Mesendoderm (in vitro differentiated cells): Measurements from ENCODE around the gene INPP5B. TPM values are rescaled to one million over a fixed set of nuclear protein-coding genes. Genes with fewer than 3 reads are reported as not detected.

Experiments
- DNase-seq: peaks from one replicate; pipeline ENCODE4 v3.0.0; 2013
- H2AK5ac ChIP-seq: 2 replicates; pipeline ENCODE4 v1.6.1; 2013; ENCODE audit warnings: low read length, inconsistent platforms
- H2BK120ac ChIP-seq: 2 replicates; pipeline ENCODE4 v1.6.1; 2013; ENCODE audit warnings: low read depth, mild to moderate bottlenecking, low read length, moderate library complexity, mixed read lengths
- H2BK15ac ChIP-seq: replicated peaks from 2 replicates; pipeline ENCODE4 v1.6.1; 2013; ENCODE audit warnings: low read depth, mild to moderate bottlenecking, moderate library complexity
- H2BK5ac ChIP-seq: 2 replicates; pipeline ENCODE4 v1.6.1; 2013; ENCODE audit warnings: low read length, inconsistent platforms
- H3K18ac ChIP-seq: 2 replicates; pipeline ENCODE4 v1.6.1; 2013; ENCODE audit warnings: mild to moderate bottlenecking, low read length, mixed read lengths
- H3K23ac ChIP-seq: one replicate; pipeline ENCODE4 v1.6.1; 2013; ENCODE audit warnings: low read length
- H3K27ac ChIP-seq: 2 replicates; pipeline ENCODE4 v1.5.1; 2013; ENCODE audit warnings: low read depth, mild to moderate bottlenecking, inconsistent platforms, low read length, moderate library complexity
- H3K27me3 ChIP-seq: 2 replicates; pipeline ENCODE4 v1.6.1; 2013; ENCODE audit warnings: low read length, control low read depth, mild to moderate bottlenecking, inconsistent platforms; ENCODE audit not compliant: insufficient read depth, poor library complexity
- H3K36me3 ChIP-seq: 2 replicates; pipeline ENCODE4 v1.6.1; 2013; ENCODE audit warnings: low read length, inconsistent platforms; ENCODE audit not compliant: control insufficient read depth, insufficient read depth
- H3K4ac ChIP-seq: one replicate; pipeline ENCODE4 v1.6.1; 2013; ENCODE audit warnings: low read depth, mild to moderate bottlenecking, low read length, moderate library complexity
- H3K4me1 ChIP-seq: 2 replicates; pipeline ENCODE4 v1.6.1; 2013; ENCODE audit warnings: low read depth, low read length, inconsistent platforms; ENCODE audit not compliant: control insufficient read depth
- H3K4me2 ChIP-seq: 2 replicates; pipeline ENCODE4 v1.6.1; 2013; ENCODE audit warnings: low read length
- H3K4me3 ChIP-seq: 2 replicates; pipeline ENCODE4 v1.5.1; 2013; ENCODE audit warnings: mild to moderate bottlenecking, low read length
- H3K56ac ChIP-seq: one replicate; pipeline ENCODE4 v1.6.1; 2013; ENCODE audit warnings: low read length
- H3K79me1 ChIP-seq: 2 replicates; pipeline ENCODE4 v1.6.1; 2013; ENCODE audit warnings: low read length, inconsistent platforms
- H3K79me2 ChIP-seq: 2 replicates; pipeline ENCODE4 v1.6.1; 2013; ENCODE audit warnings: mild to moderate bottlenecking, low read length; ENCODE audit not compliant: control insufficient read depth, insufficient read depth
- H3K9ac ChIP-seq: 2 replicates; pipeline ENCODE4 v1.6.1; 2013; ENCODE audit warnings: low read length, inconsistent platforms
- H4K5ac ChIP-seq: one replicate; pipeline ENCODE4 v1.6.1; 2013; ENCODE audit warnings: low read length
- H4K8ac ChIP-seq: one replicate; pipeline ENCODE4 v1.6.1; 2013; ENCODE audit warnings: low read depth, mild to moderate bottlenecking, control low read depth, low read length, moderate library complexity
- WGBS: extraction: QIAGEN DNeasy Blood & Tissue Kit; methylation state at CpG from one replicate; pipeline ENCODE4 v1.1.7; 2013; ENCODE audit warnings: low lambda C conversion rate, missing lambda C conversion rate; ENCODE audit not compliant: insufficient coverage; ENCODE audit errors: extremely low coverage; 5-methylcytosine and 5-hydroxymethylcytosine counted together
- small RNA-seq: library from polyadenylated mRNA; stranded (forward); fragments of <200 nt; extraction: miRNeasy Mini kit (QIAGEN cat#:217004); gene quantifications from one replicate; pipeline ENCODE3, GENCODE V24; 2013; ENCODE audit not compliant: insufficient read depth

The INPP5B gene

GRCh38 chr1:37813529-37814145 is 133.2 kb downstream of the INPP5B start:
- Histone ChIP-seq H2AK5ac (no peak overlapping the region), H2BK5ac (no peak overlapping the region), H3K18ac (no peak overlapping the region), H3K9ac (no peak overlapping the region), H4K5ac (no peak overlapping the region), H3K4me2 (no peak overlapping the region), H3K79me2 (no peaks in the 10 kb centered on the region), H3K27ac (no peak overlapping the region), H4K8ac (no peak overlapping the region), H3K27me3 (no peaks in the 10 kb centered on the region), H3K4me1 (no peaks in the 10 kb centered on the region), H2BK15ac (no peak overlapping the region), H3K4ac (no peak overlapping the region), H3K23ac (no peak overlapping the region), H3K4me3 (no peak overlapping the region), H3K36me3 (no peaks in the 10 kb centered on the region), H3K79me1 (peaks cover 4% of the 10 kb centered on the region), H2BK120ac (no peak overlapping the region), H3K56ac (no peak overlapping the region)
- DNase-seq = no peak
- WGBS = no CpG with 5 or more reads among the region's 2 CpGs

- peaks cover 1% of the 10 kb centered on the region for H3K4me1 ChIP-seq
- H3K4me3 ChIP-seq = no peak overlapping the region
- H2BK120ac ChIP-seq = no peak overlapping the region
- no peak overlapping the region for H2AK5ac ChIP-seq
- no peak overlapping the region for H3K9ac ChIP-seq
- peaks cover 13% of the 10 kb centered on the region for H3K79me1 ChIP-seq
- H3K27ac ChIP-seq = no peak overlapping the region
- no CpG with 5 or more reads among the region's 7 CpGs for WGBS
- peaks cover 12% of the 10 kb centered on the region for H3K79me2 ChIP-seq
- no peak overlapping the region for H4K5ac ChIP-seq
- no peak overlapping the region for H2BK5ac ChIP-seq
- no peak overlapping the region for H4K8ac ChIP-seq
- H3K27me3 ChIP-seq = no peaks in the 10 kb centered on the region
- no peak overlapping the region for H3K23ac ChIP-seq
- peak; percentile 86 for DNase-seq
- H3K36me3 ChIP-seq = peaks cover 2% of the 10 kb centered on the region
- H3K18ac ChIP-seq = no peak overlapping the region
- H3K4me2 ChIP-seq = no peak overlapping the region
- H3K4ac ChIP-seq = no peak overlapping the region
- no peak overlapping the region for H3K56ac ChIP-seq
- H2BK15ac ChIP-seq = no peak overlapping the region
Observed at GRCh38 chr1:37811027-37811655, 135.7 kb downstream of the INPP5B start.

Small RNA genes within 50 kb of the gene (small RNA-seq; reads per million reads assigned to genes)
- gene RF00017 (not detected), gene RF00092 (not detected), gene RNU6-510P (not detected), gene RNU6-584P (not detected)
